ENCODE data around the gene RIPPLY2. TPM values are rescaled to one million over a fixed set of nuclear protein-coding genes. Genes with fewer than 3 reads are reported as not detected.

Gene RIPPLY2
- total and polyA plus RNA-seq, 9 of the 15 experiments (the other 6 are each of a cell fraction or from before 2014, with no cell fraction given), result not detected

- intact Hi-C loops (cut with micrococcal nuclease) (no loop called here), in situ Hi-C loops (cut with MboI) (no loop called here)
- Histone ChIP-seq H3K4me3 (no peak overlapping the region), H3K4me1 (replicated peaks in 1 of 2; ENCODE audit: control insufficient read depth in 2 of 2, insufficient read depth in 2 of 2, low read length in 2 of 2) (peaks cover 0 to 6% of the 10 kb centered on the region in 2 experiments; a peak in 3 of 5 replicates), H2AFZ (ENCODE audit: low read depth, low read length) (no peak overlapping the region), H3K9me1 (ENCODE audit: control insufficient read depth, insufficient read depth, low read length) (no peaks in the 10 kb centered on the region), H3K9me3 (replicated peaks; ENCODE audit: control insufficient read depth, insufficient read depth, low read depth, low read length) (no peaks in the 10 kb centered on the region; the same call in none of the 2 replicates), H3K27me3 (ENCODE audit: control insufficient read depth in 2 of 2, insufficient read depth in 2 of 2, low read length in 2 of 2) (no peaks in the 10 kb centered on the region), H3K4me2 (ENCODE audit: insufficient read depth, low read length) (no peak overlapping the region), H3K36me3 (ENCODE audit: control insufficient read depth, insufficient read depth, low read length) (peaks cover 17% of the 10 kb centered on the region), H3K9ac (ENCODE audit: insufficient read depth in 1 of 2, low read depth in 2 of 2, low read length in 2 of 2) (no peak overlapping the region), H4K20me1 (replicated peaks; ENCODE audit: control insufficient read depth, insufficient read depth, low read length) (no peaks in the 10 kb centered on the region), H3K79me2 (ENCODE audit: control insufficient read depth, insufficient read depth, low read length) (peaks cover 12% of the 10 kb centered on the region; the same call in 1 of the 3 replicates), H3K27ac (ENCODE audit: extremely low read depth, low read depth, low read length) (no peak overlapping the region)
- no peak for DNase-seq (ENCODE audit: extremely low read depth in 1 of 4, low spot score in 3 of 4)
- no peak for FAIRE-seq
- WGBS (ENCODE audit: insufficient coverage, low coverage, missing lambda C conversion rate), result 76% methylated on average over 3 of the region's 3 CpGs
- ATAC-seq, result peak; percentile 47
- no peak for TF ChIP-seq BACH1 (tag; IDR thresholded peaks at IDR 0.05)
- TF ChIP-seq FOSL1 (tag; conservative IDR thresholded peaks at IDR 0.05), result no peak
- no peak for TF ChIP-seq FIP1L1 (IDR thresholded peaks at IDR 0.05; ENCODE audit: low read depth, low read length, poor library complexity, severe bottlenecking)
- TF ChIP-seq TEAD1 (CRISPR knock-in tag; IDR thresholded peaks at IDR 0.05), result no peak
- TF ChIP-seq BRCA1 (IDR thresholded peaks at IDR 0.05), result no peak
- no peak for TF ChIP-seq BRCA1 (CRISPR knock-in tag; IDR thresholded peaks at IDR 0.05)
- no peak for TF ChIP-seq SNAPC5 (CRISPR knock-in tag; IDR thresholded peaks at IDR 0.05)
- no peak for TF ChIP-seq NR1H2 (CRISPR knock-in tag; IDR thresholded peaks at IDR 0.05)
- TF ChIP-seq NR2C2 (CRISPR knock-in tag; IDR thresholded peaks at IDR 0.05), result no peak
- no peak for TF ChIP-seq NR2C2 (tag; IDR thresholded peaks at IDR 0.05)
- BruUV-seq (replicated peaks), result no TSS peak
- CTCF ChIA-PET (ENCODE audit: low intra/inter-chr PET ratio), result no interaction called here
- POLR2A ChIA-PET, result interaction anchor here (0.6 kb wide), 1 partner anchor 946 kb away, joined by 3 read pairs; no protein-coding TSS in a partner anchor
These were observed 19.4 kb downstream of the RIPPLY2 start for GRCh38 chr6:83872386-83873118.
